ENCODE data around the gene BMP7. TPM values are rescaled to one million over a fixed set of nuclear protein-coding genes. Genes with fewer than 3 reads are reported as not detected.

BMP7 gene
- total RNA-seq, 1 experiment from 2014 or later = 0.13 TPM

GRCh38 chr20:57173041-57173440 lies 93.4 kb downstream of the BMP7 start:
- Histone ChIP-seq H3K27me3 (ENCODE audit: insufficient read depth, low read depth) (peaks cover 20% of the 10 kb centered on the region; the same call in 1 of the 2 replicates), H3K4me3 (no peak overlapping the region), H3K36me3 (ENCODE audit: low read depth) (no peaks in the 10 kb centered on the region), H3K27ac (no peak overlapping the region), H3K9me2 (ENCODE audit: insufficient read depth) (no peaks in the 10 kb centered on the region), H3K9me3 (ENCODE audit: insufficient read depth, low read depth) (no peaks in the 10 kb centered on the region), H3K4me2 (no peak overlapping the region), H3F3A (ENCODE audit: insufficient read depth, low read depth) (no peaks in the 10 kb centered on the region), H3K4me1 (replicated peaks; ENCODE audit: insufficient read depth) (no peaks in the 10 kb centered on the region), H4K20me1 (ENCODE audit: insufficient read depth) (no peaks in the 10 kb centered on the region), H2AFZ (no peak overlapping the region), H3K79me2 (ENCODE audit: low read depth) (no peaks in the 10 kb centered on the region)
- DNase-seq = no peak
- no peak for TF ChIP-seq EZH2 (IDR thresholded peaks at IDR 0.05; ENCODE audit: low read depth)
- TF ChIP-seq CTCF (conservative IDR thresholded peaks at IDR 0.05) = no peak
- no TSS peak for BruUV-seq (replicated peaks)
- POLR2A ChIA-PET (ENCODE audit: unreplicated experiment) = no interaction called here
- intact Hi-C loops (cut with micrococcal nuclease; ENCODE audit: unreplicated experiment) = no loop called here
- CTCF ChIA-PET = no interaction called here

GRCh38 chr20:57170343-57170742 lies 96.1 kb downstream of the BMP7 start:
- Histone ChIP-seq H3K79me2 (ENCODE audit: low read depth) (no peaks in the 10 kb centered on the region), H3K4me3 (no peak overlapping the region), H3F3A (ENCODE audit: insufficient read depth, low read depth) (no peaks in the 10 kb centered on the region), H3K36me3 (ENCODE audit: low read depth) (no peaks in the 10 kb centered on the region), H3K9me2 (ENCODE audit: insufficient read depth) (no peaks in the 10 kb centered on the region), H3K27ac (no peak overlapping the region), H4K20me1 (ENCODE audit: insufficient read depth) (no peaks in the 10 kb centered on the region), H3K9me3 (ENCODE audit: insufficient read depth, low read depth) (no peaks in the 10 kb centered on the region), H3K4me2 (no peak overlapping the region), H2AFZ (no peak overlapping the region), H3K4me1 (replicated peaks; ENCODE audit: insufficient read depth) (no peaks in the 10 kb centered on the region), H3K27me3 (ENCODE audit: insufficient read depth, low read depth) (peaks cover 21% of the 10 kb centered on the region; the same call in 1 of the 2 replicates)
- no peak for DNase-seq
- POLR2A ChIA-PET (ENCODE audit: unreplicated experiment) = no interaction called here
- BruUV-seq (replicated peaks) = no TSS peak
- intact Hi-C loops (cut with micrococcal nuclease; ENCODE audit: unreplicated experiment) = no loop called here
- TF ChIP-seq EZH2 (IDR thresholded peaks at IDR 0.05; ENCODE audit: low read depth) = no peak
- TF ChIP-seq CTCF (conservative IDR thresholded peaks at IDR 0.05) = no peak
- CTCF ChIA-PET = no interaction called here

DNA sequence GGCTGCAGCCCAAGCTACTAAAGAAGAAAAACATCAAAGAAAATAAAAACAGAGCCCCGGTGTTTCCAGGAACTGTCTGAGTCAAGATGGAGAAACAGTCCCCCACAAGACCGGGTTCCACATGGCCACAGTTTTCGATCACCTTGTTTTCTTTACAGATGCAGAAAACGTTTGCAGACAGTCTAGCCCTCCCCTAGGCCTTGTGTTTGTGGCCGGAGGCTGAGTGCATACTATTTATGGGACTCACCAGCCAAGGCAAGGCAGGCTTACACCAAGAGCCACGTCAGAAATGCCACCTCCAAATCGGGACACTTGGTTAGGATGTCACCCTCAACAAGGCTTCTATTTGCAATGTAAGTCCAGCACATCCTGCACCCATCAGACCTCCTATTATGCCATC lies 97.3 kb downstream of the BMP7 start:
- DNase-seq = no peak
- H3K79me2 ChIP-seq (ENCODE audit: low read depth) = no peaks in the 10 kb centered on the region
- H3K27me3 ChIP-seq (ENCODE audit: insufficient read depth, low read depth) = peaks cover 32% of the 10 kb centered on the region
- no peak overlapping the region for H3K27ac ChIP-seq
- no peaks in the 10 kb centered on the region for H3K9me2 ChIP-seq (ENCODE audit: insufficient read depth)
- H3K36me3 ChIP-seq (ENCODE audit: low read depth) = no peaks in the 10 kb centered on the region
- no peak for TF ChIP-seq EZH2 (IDR thresholded peaks at IDR 0.05; ENCODE audit: low read depth)
- TF ChIP-seq CTCF (conservative IDR thresholded peaks at IDR 0.05) = no peak
- H3K4me3 ChIP-seq = no peak overlapping the region
- H2AFZ ChIP-seq = no peak overlapping the region
- BruUV-seq (replicated peaks) = no TSS peak
- intact Hi-C loops (cut with micrococcal nuclease; ENCODE audit: unreplicated experiment) = no loop called here
- CTCF ChIA-PET = no interaction called here
- H3F3A ChIP-seq (ENCODE audit: insufficient read depth, low read depth) = no peaks in the 10 kb centered on the region
- POLR2A ChIA-PET (ENCODE audit: unreplicated experiment) = no interaction called here
- no peaks in the 10 kb centered on the region for H3K4me1 ChIP-seq (replicated peaks; ENCODE audit: insufficient read depth)
- H4K20me1 ChIP-seq (ENCODE audit: insufficient read depth) = no peaks in the 10 kb centered on the region
- no peak overlapping the region for H3K4me2 ChIP-seq
- no peaks in the 10 kb centered on the region for H3K9me3 ChIP-seq (ENCODE audit: insufficient read depth, low read depth)
